ENCODE results near the gene LIPG. TPM values are rescaled to one million over a fixed set of nuclear protein-coding genes. Genes with fewer than 3 reads are reported as not detected.
"Not testable (repeated sequence)": the region's sequence is repeated elsewhere in the genome, so short reads cannot be mapped to it uniquely, and the experiment has no call there.

Gene LIPG
- total RNA-seq, 1 experiment from 2014 or later, result 8.4 TPM

GRCh38 chr18:49579583-49579982 lies 17.7 kb downstream of the LIPG start:
- BruUV-seq (replicated peaks); H3K27me3 ChIP-seq (replicated peaks; ENCODE audit: insufficient read depth, low read depth, low read length, poor library complexity); H3K9me3 ChIP-seq (ENCODE audit: low read depth, low read length, poor library complexity, severe bottlenecking); H3K27ac ChIP-seq (ENCODE audit: low read depth, low read length, poor library complexity, severe bottlenecking); intact Hi-C loops (cut with micrococcal nuclease; ENCODE audit: unreplicated experiment); CTCF ChIA-PET; POLR2A ChIA-PET (ENCODE audit: low non-redundant PET); H3K4me3 ChIP-seq (ENCODE audit: low read depth, low read length, poor library complexity, severe bottlenecking); H3K36me3 ChIP-seq (ENCODE audit: insufficient read depth, low read length, poor library complexity, severe bottlenecking); H3K4me1 ChIP-seq (ENCODE audit: insufficient read depth, low read length, poor library complexity, severe bottlenecking); DNase-seq (ENCODE audit: low spot score): not testable (repeated sequence)

DNA sequence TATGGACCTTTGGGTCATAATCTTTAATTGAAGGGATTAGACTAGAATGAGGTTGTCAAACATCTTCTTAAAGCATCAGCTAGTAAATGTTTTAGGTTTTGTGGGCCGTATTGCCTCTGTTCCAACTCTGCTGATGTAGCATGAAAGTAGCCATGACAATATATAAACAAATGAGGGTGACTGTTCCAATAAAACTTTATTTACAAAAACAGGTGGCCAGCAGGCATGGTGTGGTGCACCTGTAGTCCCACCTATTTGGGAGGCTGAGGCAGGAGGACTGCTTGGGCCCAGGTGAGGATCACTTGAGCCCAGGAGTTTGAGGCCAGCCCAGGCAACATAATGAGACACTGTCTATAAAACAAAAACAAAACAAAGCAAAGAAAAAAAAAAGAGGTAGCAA lies 18.4 kb downstream of the LIPG start:
- CTCF ChIA-PET, result no interaction called here

GRCh38 chr18:49581371-49581770 lies 19.5 kb downstream of the LIPG start:
- CTCF ChIA-PET, result no interaction called here
- TF ChIP-seq, protein P1, sequence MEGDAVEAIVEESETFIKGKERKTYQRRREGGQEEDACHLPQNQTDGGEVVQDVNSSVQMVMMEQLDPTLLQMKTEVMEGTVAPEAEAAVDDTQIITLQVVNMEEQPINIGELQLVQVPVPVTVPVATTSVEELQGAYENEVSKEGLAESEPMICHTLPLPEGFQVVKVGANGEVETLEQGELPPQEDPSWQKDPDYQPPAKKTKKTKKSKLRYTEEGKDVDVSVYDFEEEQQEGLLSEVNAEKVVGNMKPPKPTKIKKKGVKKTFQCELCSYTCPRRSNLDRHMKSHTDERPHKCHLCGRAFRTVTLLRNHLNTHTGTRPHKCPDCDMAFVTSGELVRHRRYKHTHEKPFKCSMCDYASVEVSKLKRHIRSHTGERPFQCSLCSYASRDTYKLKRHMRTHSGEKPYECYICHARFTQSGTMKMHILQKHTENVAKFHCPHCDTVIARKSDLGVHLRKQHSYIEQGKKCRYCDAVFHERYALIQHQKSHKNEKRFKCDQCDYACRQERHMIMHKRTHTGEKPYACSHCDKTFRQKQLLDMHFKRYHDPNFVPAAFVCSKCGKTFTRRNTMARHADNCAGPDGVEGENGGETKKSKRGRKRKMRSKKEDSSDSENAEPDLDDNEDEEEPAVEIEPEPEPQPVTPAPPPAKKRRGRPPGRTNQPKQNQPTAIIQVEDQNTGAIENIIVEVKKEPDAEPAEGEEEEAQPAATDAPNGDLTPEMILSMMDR (conservative IDR thresholded peaks at IDR 0.05; ENCODE audit: low read depth, low read length), result no peak
- Histone ChIP-seq H3K27ac (ENCODE audit: low read depth, low read length, poor library complexity, severe bottlenecking) (no peak overlapping the region), H3K27me3 (replicated peaks; ENCODE audit: insufficient read depth, low read depth, low read length, poor library complexity) (no peaks in the 10 kb centered on the region), H3K9me3 (ENCODE audit: low read depth, low read length, poor library complexity, severe bottlenecking) (no peaks in the 10 kb centered on the region), H3K4me3 (ENCODE audit: low read depth, low read length, poor library complexity, severe bottlenecking) (no peak overlapping the region), H3K36me3 (ENCODE audit: insufficient read depth, low read length, poor library complexity, severe bottlenecking) (no peaks in the 10 kb centered on the region), H3K4me1 (ENCODE audit: insufficient read depth, low read length, poor library complexity, severe bottlenecking) (no peaks in the 10 kb centered on the region)
- intact Hi-C loops (cut with micrococcal nuclease; ENCODE audit: unreplicated experiment), result no loop called here
- POLR2A ChIA-PET (ENCODE audit: low non-redundant PET), result no interaction called here
- BruUV-seq (replicated peaks), result no TSS peak
- DNase-seq (ENCODE audit: low spot score), result no peak

More for the DNA sequence above, 18.4 kb downstream of the LIPG start:
- no peak for DNase-seq (ENCODE audit: low spot score)
- POLR2A ChIA-PET (ENCODE audit: low non-redundant PET), result no interaction called here
- H3K27me3 ChIP-seq (replicated peaks; ENCODE audit: insufficient read depth, low read depth, low read length, poor library complexity), result no peaks in the 10 kb centered on the region
- intact Hi-C loops (cut with micrococcal nuclease; ENCODE audit: unreplicated experiment), result no loop called here
- no peaks in the 10 kb centered on the region for H3K9me3 ChIP-seq (ENCODE audit: low read depth, low read length, poor library complexity, severe bottlenecking)
- no peak overlapping the region for H3K27ac ChIP-seq (ENCODE audit: low read depth, low read length, poor library complexity, severe bottlenecking)
- H3K4me1 ChIP-seq (ENCODE audit: insufficient read depth, low read length, poor library complexity, severe bottlenecking), result no peaks in the 10 kb centered on the region
- BruUV-seq (replicated peaks), result no TSS peak
- H3K4me3 ChIP-seq (ENCODE audit: low read depth, low read length, poor library complexity, severe bottlenecking), result no peak overlapping the region
- H3K36me3 ChIP-seq (ENCODE audit: insufficient read depth, low read length, poor library complexity, severe bottlenecking), result no peaks in the 10 kb centered on the region
- no peak for TF ChIP-seq EZH2 (IDR thresholded peaks at IDR 0.05; ENCODE audit: borderline replicate concordance, low read depth, low read length, poor library complexity, severe bottlenecking)
- TF ChIP-seq, protein P1 (conservative IDR thresholded peaks at IDR 0.05; ENCODE audit: low read depth, low read length), result no peak

DNA sequence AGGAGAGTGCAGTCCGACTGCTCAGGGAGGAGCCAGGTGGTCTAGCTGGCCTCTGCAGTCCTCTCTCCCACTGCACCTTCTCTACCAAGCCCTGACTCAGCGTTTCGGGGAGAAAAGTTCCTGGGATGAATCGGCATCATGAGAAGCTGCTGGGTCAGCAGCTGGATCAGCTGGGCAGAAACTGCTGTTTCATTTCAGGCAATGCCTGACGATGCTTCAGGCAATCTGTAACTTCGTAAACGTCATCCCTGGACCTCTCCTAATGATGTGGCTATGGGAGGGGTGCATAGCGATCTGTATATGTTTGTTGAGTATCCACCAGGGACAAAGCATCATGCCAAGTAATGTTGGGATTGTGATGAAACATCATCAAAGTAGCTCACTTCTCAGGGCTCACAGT lies 20.7 kb downstream of the LIPG start:
- DNase-seq (ENCODE audit: low spot score), result no peak
- no peaks in the 10 kb centered on the region for H3K9me3 ChIP-seq (ENCODE audit: low read depth, low read length, poor library complexity, severe bottlenecking)
- H3K4me1 ChIP-seq (ENCODE audit: insufficient read depth, low read length, poor library complexity, severe bottlenecking), result no peaks in the 10 kb centered on the region
- no peak overlapping the region for H3K27ac ChIP-seq (ENCODE audit: low read depth, low read length, poor library complexity, severe bottlenecking)
- no peak for TF ChIP-seq EZH2 (IDR thresholded peaks at IDR 0.05; ENCODE audit: borderline replicate concordance, low read depth, low read length, poor library complexity, severe bottlenecking)
- TF ChIP-seq, protein P1 (conservative IDR thresholded peaks at IDR 0.05; ENCODE audit: low read depth, low read length), result no peak
- no TSS peak for BruUV-seq (replicated peaks)
- no peak overlapping the region for H3K4me3 ChIP-seq (ENCODE audit: low read depth, low read length, poor library complexity, severe bottlenecking)
- intact Hi-C loops (cut with micrococcal nuclease; ENCODE audit: unreplicated experiment), result no loop called here
- H3K27me3 ChIP-seq (replicated peaks; ENCODE audit: insufficient read depth, low read depth, low read length, poor library complexity), result no peaks in the 10 kb centered on the region
- ChIA-PET POLR2A (ENCODE audit: low non-redundant PET) (no interaction called here), CTCF (interaction anchor here (0.6 kb wide), 1 partner anchor 77 kb away, joined by 3 read pairs; no protein-coding TSS in a partner anchor)
- no peaks in the 10 kb centered on the region for H3K36me3 ChIP-seq (ENCODE audit: insufficient read depth, low read length, poor library complexity, severe bottlenecking)
